Prostate gland (tissue), 2 donors: ENCODE results near the gene SPTBN1.

ENCODE experiments used
- POLR2A ChIP-seq: fragments of 450-650 bp; IDR thresholded peaks from one replicate; pipeline ENCODE4 v1.6.1; 2016; ENCODE audit warnings: antibody characterized with exemption, mild to moderate bottlenecking
- POLR2AphosphoS5 ChIP-seq: sonication (generic); formaldehyde crosslinking; IDR thresholded peaks from one replicate; pipeline ENCODE4 v1.6.1; 2017; ENCODE audit warnings: antibody characterized with exemption
- TF ChIP-seq, protein P1 (sequence below), 4 experiments: fragments of 200-600 bp in 2 of 4; fragments of 450-650 bp in 2 of 4; sonication (generic) in 2 of 4; IDR thresholded peaks; 1 replicate in 3 of 4; 2 replicates in 1 of 4; pipeline ENCODE4 v1.5.1; 2016 to 2019; ENCODE audit warnings: antibody characterized with exemption in 4 of 4, mild to moderate bottlenecking in 2 of 4, moderate library complexity in 2 of 4

DNA sequence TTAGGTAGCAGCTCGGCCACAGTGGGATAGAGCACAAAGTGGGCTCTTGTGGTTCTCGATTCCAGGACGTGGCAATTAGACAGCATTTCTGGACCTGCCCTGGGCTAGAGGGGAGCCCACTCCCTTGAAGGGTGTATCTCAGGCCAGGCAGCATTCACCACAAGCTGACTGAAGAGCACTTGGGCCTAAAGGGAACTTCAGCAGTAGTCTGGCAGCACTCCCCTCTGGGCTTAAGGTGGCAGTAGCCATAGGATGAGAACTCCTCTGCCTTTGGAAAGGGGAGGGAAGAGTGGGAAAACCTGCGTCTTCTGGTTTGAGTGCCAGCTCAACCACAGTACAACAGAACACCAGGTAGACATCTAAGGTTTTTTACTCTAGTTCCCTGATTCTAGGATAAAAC lies 239.3 kb downstream of the SPTBN1 start:
- no peak for TF ChIP-seq POLR2A
- TF ChIP-seq, protein P1, sequence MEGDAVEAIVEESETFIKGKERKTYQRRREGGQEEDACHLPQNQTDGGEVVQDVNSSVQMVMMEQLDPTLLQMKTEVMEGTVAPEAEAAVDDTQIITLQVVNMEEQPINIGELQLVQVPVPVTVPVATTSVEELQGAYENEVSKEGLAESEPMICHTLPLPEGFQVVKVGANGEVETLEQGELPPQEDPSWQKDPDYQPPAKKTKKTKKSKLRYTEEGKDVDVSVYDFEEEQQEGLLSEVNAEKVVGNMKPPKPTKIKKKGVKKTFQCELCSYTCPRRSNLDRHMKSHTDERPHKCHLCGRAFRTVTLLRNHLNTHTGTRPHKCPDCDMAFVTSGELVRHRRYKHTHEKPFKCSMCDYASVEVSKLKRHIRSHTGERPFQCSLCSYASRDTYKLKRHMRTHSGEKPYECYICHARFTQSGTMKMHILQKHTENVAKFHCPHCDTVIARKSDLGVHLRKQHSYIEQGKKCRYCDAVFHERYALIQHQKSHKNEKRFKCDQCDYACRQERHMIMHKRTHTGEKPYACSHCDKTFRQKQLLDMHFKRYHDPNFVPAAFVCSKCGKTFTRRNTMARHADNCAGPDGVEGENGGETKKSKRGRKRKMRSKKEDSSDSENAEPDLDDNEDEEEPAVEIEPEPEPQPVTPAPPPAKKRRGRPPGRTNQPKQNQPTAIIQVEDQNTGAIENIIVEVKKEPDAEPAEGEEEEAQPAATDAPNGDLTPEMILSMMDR (IDR thresholded peaks at IDR 0.05), result no peak
- no peak for TF ChIP-seq POLR2AphosphoS5
